Heart left ventricle (tissue), 16 donors: ENCODE results near the gene ARHGEF3. TPM values are rescaled to one million over a fixed set of nuclear protein-coding genes. Genes with fewer than 3 reads are reported as not detected.
A peak's percentile ranks its signal among the peaks of the same experiment; 100 is the strongest.
"Not testable (repeated sequence)": the region's sequence is repeated elsewhere in the genome, so short reads cannot be mapped to it uniquely, and the experiment has no call there.

Experiments used
- ATAC-seq, 4 donors: fragments of 200-7000 bp; cut with Tn5 transposase; one replicate each; pipeline ENCODE4 v1.9.1; 2020 to 2022; ENCODE audit warnings: moderate library complexity in 4 of 4, mild to moderate bottlenecking in 3 of 4, moderate number of reproducible peaks in 1 of 4
- DNase-seq, 5 donors: peaks; one replicate each; pipeline ENCODE4 v3.0.0-alpha.2; 2020
- H3K27ac ChIP-seq, 12 donors: fragments of 200-600 bp; sonication (generic) in 4 of 12; one replicate each; pipeline versions ENCODE4 v1.5.0 to v1.8.0; 2016 to 2022; ENCODE audit warnings: mild to moderate bottlenecking in 2 of 12
- H3K27me3 ChIP-seq, 9 donors: fragments of 200-600 bp; sonication (generic) in 2 of 9; one replicate each; pipeline versions ENCODE4 v1.5.1 to v1.8.0; 2016 to 2022; ENCODE audit warnings: mild to moderate bottlenecking in 3 of 9
- H3K36me3 ChIP-seq, 9 donors: fragments of 200-600 bp; sonication (generic) in 2 of 9; one replicate each; pipeline versions ENCODE4 v1.5.0 to v1.8.0; 2018 to 2022; ENCODE audit warnings: mild to moderate bottlenecking in 2 of 9
- H3K4me1 ChIP-seq, 12 donors: fragments of 200-600 bp; sonication (generic) in 4 of 12; one replicate each; pipeline versions ENCODE4 v1.5.0 to v1.8.0; 2016 to 2022; ENCODE audit warnings: mild to moderate bottlenecking in 3 of 12
- H3K4me3 ChIP-seq, 12 donors: fragments of 200-600 bp; sonication (generic) in 4 of 12; one replicate each; pipeline versions ENCODE4 v1.5.0 to v1.8.0; 2017 to 2022; ENCODE audit warnings: mild to moderate bottlenecking in 9 of 12, moderate library complexity in 4 of 12
- H3K9me3 ChIP-seq, 12 donors: fragments of 200-600 bp; sonication (generic) in 4 of 12; one replicate each; pipeline versions ENCODE4 v1.5.0 to v1.8.0; 2016 to 2022; ENCODE audit warnings: mild to moderate bottlenecking in 1 of 12
- POLR2A ChIP-seq, 2 donors: fragments of 450-650 bp; IDR thresholded peaks; one replicate each; pipeline ENCODE4 v1.6.1; 2017; ENCODE audit warnings: antibody characterized with exemption in 2 of 2, mild to moderate bottlenecking in 2 of 2, moderate library complexity in 2 of 2
- WGBS, 4 donors: extraction: QIAGEN DNeasy Blood & Tissue Kit in 2 of 4; methylation state at CpG; one replicate each; pipeline versions ENCODE4 v1.1.5 to v1.1.7; 2013 to 2018; 5-methylcytosine and 5-hydroxymethylcytosine counted together
- intact Hi-C, 10 donors: fragments of 100-400 bp; cut with DNase I; formaldehyde crosslinking; loops; one replicate each; pipeline versions ENCODE4 v1.11.1 to v1.14.2; 2022
- polyA plus RNA-seq, 2 donors: library from polyadenylated mRNA; stranded (reverse); fragments of 200-250 nt; gene quantifications; one replicate each; pipeline ENCODE4 v1.2.3, GENCODE V29; 2013
- total RNA-seq, 9 donors: library from RNA; depleted of rRNA in 2 of 9; stranded (reverse); fragments of >200 nt in 2 of 9; fragmentation: NEBNext Ultra II Directional in 3 of 9; extraction: Animal tissue kit (Norgen Biotek cat#: 25700) in 3 of 9; gene quantifications; one replicate each; pipeline versions ENCODE4 v1.1.0 to v1.2.4, GENCODE V29; 2016 to 2023
- TF ChIP-seq, protein P1 (sequence below), 12 donors: fragments of 200-600 bp; sonication (generic) in 4 of 12; IDR thresholded peaks; one replicate each; pipeline versions ENCODE4 v1.5.0 to v1.8.0; 2018 to 2022; ENCODE audit warnings: antibody characterized with exemption in 12 of 12, mild to moderate bottlenecking in 5 of 12
- donor health status: ischemic (EF 13 %, LVEDD 7.1; RV severe dilation, severe dysfunction).
- donor health status: healthy with polysubstance abuse.
- donor health status: DM: no; HTN: yes; CAD: no.
- donor health status: DM: no; HTN: no; CAD: no.
- donor health status: ischemic (EF 25% LVEDD 6.9; RV normal size, moderate dysfunction).
- donor health status: ischemic (EF 25% LVEDD 5.7; RV mildly dilated, moderate dysfunction).
- donor health status: healthy.
- donor health status: DM: yes; HTN: yes; CAD: no.
- donor health status: ischemic (EF 35%, LVEDD 5.7; RV mildly dilated, moderate dysfunction).
- donor health status: nonischemic (EF 11% LVEDD 7.7; RV severe dilation, severe dysfunction).
- donor health status: DM: yes; HTN: yes; CAD: no.
- donor health status: PGD.
- donor health status: ischemic (EF 29% LVEDD 5.4; RV normal size, mild dysfunction).
- donor health status: nonischemic (EF 23%, LVEDD 6.1; RV moderate dilation, normal function).

ARHGEF3 gene
- total and polyA plus RNA-seq, 11 donors, result 6.5 to 36.8 (median 16.8) TPM

DNA sequence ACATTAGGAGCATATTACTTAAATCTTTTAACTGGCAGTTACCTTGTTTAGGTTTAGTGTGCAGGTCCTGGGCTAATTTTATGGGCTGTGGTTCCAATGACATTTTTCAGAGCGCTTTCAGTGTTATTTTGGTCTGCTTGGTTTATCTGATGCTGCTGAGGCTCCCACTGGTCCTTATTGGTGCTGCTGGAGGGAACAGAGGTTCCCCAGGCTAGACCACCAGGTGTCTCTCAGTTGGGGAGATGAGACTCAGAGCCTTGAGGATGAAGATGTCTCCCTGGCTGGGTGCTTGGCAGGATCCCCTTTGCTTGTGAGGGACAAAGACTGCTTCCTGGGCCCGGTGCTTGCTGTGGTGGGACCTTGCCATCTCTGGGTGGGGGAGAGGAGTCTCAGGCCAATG is 90.4 kb downstream of the ARHGEF3 start:
- peaks cover 0 to 15% (median 3%) of the 10 kb centered on the region in 12 donors for H3K9me3 ChIP-seq
- H3K27me3 ChIP-seq, result no peaks in the 10 kb centered on the region
- no peak overlapping the region for H3K27ac ChIP-seq
- no peak overlapping the region for H3K4me3 ChIP-seq
- 79 to 94% (median 90%) methylated on average over 2 of the region's 2 CpGs for WGBS, 4 donors
- no peak for TF ChIP-seq POLR2A (IDR thresholded peaks at IDR 0.05)
- TF ChIP-seq, protein P1, sequence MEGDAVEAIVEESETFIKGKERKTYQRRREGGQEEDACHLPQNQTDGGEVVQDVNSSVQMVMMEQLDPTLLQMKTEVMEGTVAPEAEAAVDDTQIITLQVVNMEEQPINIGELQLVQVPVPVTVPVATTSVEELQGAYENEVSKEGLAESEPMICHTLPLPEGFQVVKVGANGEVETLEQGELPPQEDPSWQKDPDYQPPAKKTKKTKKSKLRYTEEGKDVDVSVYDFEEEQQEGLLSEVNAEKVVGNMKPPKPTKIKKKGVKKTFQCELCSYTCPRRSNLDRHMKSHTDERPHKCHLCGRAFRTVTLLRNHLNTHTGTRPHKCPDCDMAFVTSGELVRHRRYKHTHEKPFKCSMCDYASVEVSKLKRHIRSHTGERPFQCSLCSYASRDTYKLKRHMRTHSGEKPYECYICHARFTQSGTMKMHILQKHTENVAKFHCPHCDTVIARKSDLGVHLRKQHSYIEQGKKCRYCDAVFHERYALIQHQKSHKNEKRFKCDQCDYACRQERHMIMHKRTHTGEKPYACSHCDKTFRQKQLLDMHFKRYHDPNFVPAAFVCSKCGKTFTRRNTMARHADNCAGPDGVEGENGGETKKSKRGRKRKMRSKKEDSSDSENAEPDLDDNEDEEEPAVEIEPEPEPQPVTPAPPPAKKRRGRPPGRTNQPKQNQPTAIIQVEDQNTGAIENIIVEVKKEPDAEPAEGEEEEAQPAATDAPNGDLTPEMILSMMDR (IDR thresholded peaks at IDR 0.05), result no peak
- intact Hi-C loops, result no loop called here
- no peaks in the 10 kb centered on the region for H3K4me1 ChIP-seq
- DNase-seq (no peak), ATAC-seq (no peak)
- H3K36me3 ChIP-seq, result no peaks in the 10 kb centered on the region

DNA sequence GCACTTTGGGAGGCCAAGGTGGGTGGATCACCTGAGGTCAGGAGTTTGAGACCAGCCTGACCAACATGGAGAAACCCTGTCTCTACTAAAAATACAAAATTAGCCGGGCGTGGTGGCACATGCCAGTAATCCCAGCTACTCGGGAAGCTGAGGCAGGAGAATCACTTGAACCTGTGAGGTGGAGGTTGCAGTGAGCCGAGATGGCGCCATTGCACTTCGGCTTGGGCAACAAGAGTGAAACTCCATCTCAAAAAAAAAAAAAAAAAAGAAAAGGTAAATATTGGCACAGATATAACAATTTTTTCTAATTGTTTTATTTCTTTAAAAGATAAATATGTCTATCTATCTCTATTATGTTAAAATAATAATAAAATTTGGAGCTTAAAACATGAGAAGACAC is 94.3 kb downstream of the ARHGEF3 start:
- not testable (repeated sequence) for H3K27me3 ChIP-seq, DNase-seq, H3K9me3 ChIP-seq, H3K4me1 ChIP-seq, H3K4me3 ChIP-seq, ATAC-seq, H3K36me3 ChIP-seq, H3K27ac ChIP-seq
- intact Hi-C loops, result loop anchor here in 2 of 10 donors (5.0 to 10.0 kb wide), 2 partner anchors 95 to 367 kb away; partner anchors contain the start of gene ARHGEF3 (in 1 of the 2)
- 83 to 92% (median 88%) methylated on average over 6 of the region's 6 CpGs for WGBS, 4 donors
- TF ChIP-seq, protein P1 (IDR thresholded peaks at IDR 0.05), result peak in 3 of 12 donors; percentile 6 to 38 (median 18)

DNA sequence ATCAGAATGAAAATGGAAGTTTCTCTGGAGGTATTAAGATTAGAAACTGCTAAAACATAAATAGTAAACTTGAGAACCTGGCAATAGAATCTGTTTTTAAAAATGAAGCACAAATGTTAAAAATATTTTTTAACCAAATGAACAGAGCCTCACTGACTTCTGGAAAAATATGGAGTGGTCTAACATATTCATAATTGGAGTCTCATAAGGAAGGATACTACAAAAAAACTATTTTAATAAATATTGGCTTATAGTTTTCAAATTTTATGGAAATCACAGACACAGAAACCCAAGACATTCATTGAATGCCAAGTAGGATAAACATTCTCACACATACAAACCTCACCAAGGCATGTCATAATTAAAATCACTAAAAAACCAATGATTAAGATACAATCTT is 95.1 kb downstream of the ARHGEF3 start:
- H3K4me3 ChIP-seq, result no peak overlapping the region
- peaks cover 0 to 3% (median 0%) of the 10 kb centered on the region in 12 donors for H3K9me3 ChIP-seq
- no peaks in the 10 kb centered on the region for H3K27me3 ChIP-seq
- TF ChIP-seq, protein P1 (IDR thresholded peaks at IDR 0.05), result no peak
- TF ChIP-seq POLR2A (IDR thresholded peaks at IDR 0.05), result no peak
- H3K27ac ChIP-seq, result no peak overlapping the region
- DNase-seq (no peak), ATAC-seq (no peak)
- intact Hi-C loops, result loop anchor here in 2 of 10 donors (5.0 to 10.0 kb wide), 2 partner anchors 96 to 368 kb away; partner anchors contain the start of gene ARHGEF3 (in 1 of the 2)
- H3K36me3 ChIP-seq, result no peaks in the 10 kb centered on the region
- peaks cover 0 to 7% (median 0%) of the 10 kb centered on the region in 12 donors for H3K4me1 ChIP-seq

DNA sequence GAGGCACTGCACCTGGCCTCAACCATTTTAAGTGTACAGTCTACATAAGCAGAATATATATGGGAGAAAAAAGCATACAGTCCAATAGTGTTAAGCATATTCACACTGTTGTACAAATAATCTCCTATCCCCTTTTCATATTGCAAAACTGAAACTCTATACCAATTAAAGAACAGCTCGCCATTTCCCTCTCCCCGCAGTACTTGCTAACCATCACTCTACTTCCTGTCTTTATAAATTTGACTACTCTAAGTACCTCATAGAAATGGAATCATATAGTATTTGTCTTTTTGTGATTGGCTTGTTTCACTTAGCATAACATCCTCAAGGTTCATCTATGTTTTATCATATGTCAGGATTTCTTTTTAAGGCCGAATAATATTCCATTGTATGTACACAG is 97.0 kb downstream of the ARHGEF3 start:
- intact Hi-C loops, result loop anchor here in 5 of 10 donors (5.0 to 10.0 kb wide), 2 partner anchors 98 to 370 kb away; partner anchors contain the start of gene ARHGEF3 (in 4 of the 5)
- no peak overlapping the region for H3K4me3 ChIP-seq
- no peak overlapping the region for H3K27ac ChIP-seq
- H3K27me3 ChIP-seq, result no peaks in the 10 kb centered on the region
- no peak for DNase-seq
- 89 to 94% (median 92%) methylated on average over 3 of the region's 3 CpGs for WGBS, 4 donors
- TF ChIP-seq POLR2A (IDR thresholded peaks at IDR 0.05), result no peak
- TF ChIP-seq, protein P1 (IDR thresholded peaks at IDR 0.05), result no peak
- H3K36me3 ChIP-seq, result no peaks in the 10 kb centered on the region
- H3K4me1 ChIP-seq, result peaks cover 0 to 7% (median 0%) of the 10 kb centered on the region in 12 donors
- peaks cover 0 to 3% (median 0%) of the 10 kb centered on the region in 12 donors for H3K9me3 ChIP-seq
- no peak for ATAC-seq
